Measurements from ENCODE around the gene CTCFL.

CTCFL gene

GRCh38 chr20:57524511-57525176, at the start of gene CTCFL:
CTCFL (minus strand) TSS chr20:57525140; CDS start chr20:57524205, 935 bp downstream.
- FAIRE-seq (no peak), DNase-seq (ENCODE audit: insufficient read length, low spot score) (no peak)
- no peak for TF ChIP-seq POLR2A (IDR thresholded peaks at IDR 0.05; ENCODE audit: low read depth, low read length)

DNA sequence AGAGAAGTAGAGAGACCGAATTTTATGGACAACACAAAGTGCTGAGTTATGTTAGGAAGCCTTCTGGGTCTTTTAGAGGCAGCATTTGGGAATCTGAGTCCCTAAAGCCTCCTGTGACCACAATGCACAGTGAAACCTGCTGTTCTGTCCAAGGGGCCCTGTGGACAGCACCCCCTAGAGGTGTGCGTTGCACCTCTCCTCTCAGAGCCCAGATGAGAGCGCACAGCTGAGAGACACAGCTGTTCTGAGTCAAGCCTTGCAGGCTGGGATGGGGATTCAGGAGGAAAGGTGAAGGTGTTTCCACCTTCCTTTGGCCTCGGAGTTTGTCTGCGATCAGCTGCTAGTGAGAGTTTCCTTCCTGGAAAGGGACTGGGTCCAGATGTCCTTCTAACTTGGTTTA, 49.0 kb upstream of the CTCFL start:
- no peak for DNase-seq (ENCODE audit: insufficient read length, low spot score)
- FAIRE-seq = no peak
- TF ChIP-seq POLR2A (IDR thresholded peaks at IDR 0.05; ENCODE audit: low read depth, low read length) = no peak

GRCh38 chr20:57573242-57573641, 48.3 kb upstream of the CTCFL start:
- TF ChIP-seq POLR2A (IDR thresholded peaks at IDR 0.05; ENCODE audit: low read depth, low read length) = no peak
- FAIRE-seq = no peak
- no peak for DNase-seq (ENCODE audit: insufficient read length, low spot score)

DNA sequence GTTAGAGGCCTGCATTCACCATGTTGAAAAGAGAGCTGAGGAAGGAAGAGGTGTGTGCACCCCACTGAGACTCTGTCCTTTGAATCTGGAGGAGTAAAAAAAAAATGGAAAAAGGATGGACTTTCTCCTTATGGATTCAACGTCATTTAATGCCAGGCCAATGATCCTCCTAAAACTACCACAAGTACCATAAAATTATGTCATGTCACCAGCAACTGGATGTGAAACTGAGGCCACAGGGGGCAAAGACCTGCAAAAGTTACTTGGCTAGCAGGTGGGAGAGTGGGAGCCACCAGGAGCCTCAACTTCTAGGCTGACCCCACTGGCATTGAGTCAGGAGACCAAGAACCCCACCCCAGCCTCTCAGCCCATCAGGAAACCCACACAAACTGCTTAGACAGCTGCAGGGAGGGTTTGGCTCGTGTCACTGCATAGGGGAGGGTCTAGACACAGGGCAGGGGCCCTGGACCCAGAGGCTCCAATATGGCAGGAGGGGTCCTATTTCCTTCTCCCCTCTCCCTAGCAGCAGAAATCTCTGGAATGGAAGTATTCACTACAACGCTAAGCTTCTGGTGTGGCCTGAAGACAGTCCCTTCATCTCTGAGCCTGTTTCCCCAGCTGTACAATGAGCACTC, 47.0 kb upstream of the CTCFL start:
- no peak for DNase-seq (ENCODE audit: insufficient read length, low spot score)
- TF ChIP-seq POLR2A (IDR thresholded peaks at IDR 0.05; ENCODE audit: low read depth, low read length) = no peak

GRCh38 chr20:57570920-57571319, 46.0 kb upstream of the CTCFL start:
- DNase-seq (ENCODE audit: insufficient read length, low spot score) (no peak), FAIRE-seq (no peak)
- no peak for TF ChIP-seq POLR2A (IDR thresholded peaks at IDR 0.05; ENCODE audit: low read depth, low read length)

More for the DNA sequence above, 47.0 kb upstream of the CTCFL start:
- no peak for FAIRE-seq

DNA sequence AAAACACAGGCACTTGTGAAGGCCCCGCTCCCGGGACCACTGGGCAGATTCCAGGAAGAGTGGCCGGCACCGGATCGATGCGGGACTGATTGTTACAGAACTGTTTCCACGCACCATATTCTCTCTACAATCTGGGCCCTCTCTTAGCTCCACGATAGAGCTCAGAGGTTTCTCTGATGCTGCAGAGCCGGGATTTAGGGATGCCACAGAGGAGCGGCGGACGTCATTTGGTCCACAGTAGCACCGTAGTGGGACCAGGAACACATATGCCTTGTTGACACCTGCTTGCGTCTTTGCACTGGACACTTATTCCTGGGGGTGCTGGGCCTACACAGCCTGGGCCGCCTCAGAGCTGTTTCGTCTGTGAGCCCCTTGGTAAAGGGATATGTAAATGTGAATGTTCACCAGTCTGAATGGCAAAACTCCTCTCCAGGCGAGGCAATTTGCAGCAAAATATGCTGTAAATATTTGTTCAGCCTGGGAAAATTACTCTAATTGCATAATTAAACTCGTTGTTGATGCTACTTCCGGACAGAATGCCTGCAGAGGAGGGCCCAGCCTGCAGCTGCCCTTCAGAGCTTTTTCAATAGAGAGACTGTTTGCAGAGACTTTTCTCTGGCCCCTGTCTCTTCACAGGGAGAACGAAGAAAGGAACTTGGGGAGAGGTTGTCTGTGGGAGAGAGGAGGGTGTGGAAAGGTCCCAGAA, 45.4 kb upstream of the CTCFL start:
- TF ChIP-seq POLR2A (IDR thresholded peaks at IDR 0.05; ENCODE audit: low read depth, low read length) = no peak
- FAIRE-seq (no peak), DNase-seq (ENCODE audit: insufficient read length, low spot score) (no peak)

- TF ChIP-seq POLR2A (IDR thresholded peaks at IDR 0.05; ENCODE audit: low read depth, low read length) = no peak
- no peak for FAIRE-seq
- no peak for DNase-seq (ENCODE audit: insufficient read length, low spot score)
Observed at GRCh38 chr20:57568960-57569359, 44.0 kb upstream of the CTCFL start.

DNA sequence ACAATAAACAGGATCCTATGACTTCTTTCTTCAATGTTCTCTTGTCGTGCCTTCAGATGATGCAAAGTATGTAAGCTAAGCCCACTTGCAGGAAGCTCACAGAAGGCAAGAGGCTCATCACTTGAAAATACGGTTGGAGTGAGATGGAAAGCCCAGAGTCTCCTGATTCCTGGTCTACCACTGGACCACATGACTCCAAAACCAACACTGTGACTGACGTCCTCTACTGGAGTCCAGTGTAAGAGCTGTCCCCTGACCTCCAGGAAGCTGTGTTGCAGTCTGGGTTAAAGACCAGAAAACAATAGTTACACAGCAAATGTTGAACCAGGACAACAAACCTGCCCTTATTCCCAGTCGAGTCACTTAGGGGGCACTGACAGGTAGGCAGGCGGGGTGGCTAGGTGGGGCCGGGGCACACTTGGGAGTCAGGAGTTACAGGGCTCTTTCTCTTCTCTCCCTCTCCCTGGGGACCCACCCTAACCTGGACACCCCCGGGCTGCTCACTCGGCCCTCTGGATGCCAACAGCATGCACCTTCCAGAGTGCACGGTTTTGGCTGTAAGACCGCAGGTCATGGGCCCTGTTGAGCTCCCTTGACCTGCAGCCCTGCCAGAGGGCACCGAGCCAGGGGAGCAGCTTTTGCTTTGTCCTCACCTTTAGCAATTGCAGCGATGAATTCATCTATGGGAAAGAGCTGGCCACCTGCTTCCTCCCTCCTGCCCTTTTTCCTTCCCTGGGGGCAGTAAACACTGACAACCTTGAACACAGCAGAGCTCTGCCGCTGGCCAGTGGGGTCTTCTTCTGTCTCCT, 43.4 kb upstream of the CTCFL start:
- no peak for TF ChIP-seq POLR2A (IDR thresholded peaks at IDR 0.05; ENCODE audit: low read depth, low read length)
- DNase-seq (ENCODE audit: insufficient read length, low spot score) = no peak
- FAIRE-seq = no peak

- FAIRE-seq (no peak), DNase-seq (ENCODE audit: insufficient read length, low spot score) (no peak)
- TF ChIP-seq POLR2A (IDR thresholded peaks at IDR 0.05; ENCODE audit: low read depth, low read length) = no peak
Observed at GRCh38 chr20:57567471-57568079, 42.6 kb upstream of the CTCFL start.

GRCh38 chr20:57566803-57567459, 42.0 kb upstream of the CTCFL start:
- DNase-seq (ENCODE audit: insufficient read length, low spot score) (no peak), FAIRE-seq (no peak)
- TF ChIP-seq POLR2A (IDR thresholded peaks at IDR 0.05; ENCODE audit: low read depth, low read length) = no peak

- no peak for DNase-seq (ENCODE audit: insufficient read length, low spot score)
- TF ChIP-seq POLR2A (IDR thresholded peaks at IDR 0.05; ENCODE audit: low read depth, low read length) = no peak
- FAIRE-seq = no peak
Observed at GRCh38 chr20:57566399-57566798, 41.5 kb upstream of the CTCFL start.

DNA sequence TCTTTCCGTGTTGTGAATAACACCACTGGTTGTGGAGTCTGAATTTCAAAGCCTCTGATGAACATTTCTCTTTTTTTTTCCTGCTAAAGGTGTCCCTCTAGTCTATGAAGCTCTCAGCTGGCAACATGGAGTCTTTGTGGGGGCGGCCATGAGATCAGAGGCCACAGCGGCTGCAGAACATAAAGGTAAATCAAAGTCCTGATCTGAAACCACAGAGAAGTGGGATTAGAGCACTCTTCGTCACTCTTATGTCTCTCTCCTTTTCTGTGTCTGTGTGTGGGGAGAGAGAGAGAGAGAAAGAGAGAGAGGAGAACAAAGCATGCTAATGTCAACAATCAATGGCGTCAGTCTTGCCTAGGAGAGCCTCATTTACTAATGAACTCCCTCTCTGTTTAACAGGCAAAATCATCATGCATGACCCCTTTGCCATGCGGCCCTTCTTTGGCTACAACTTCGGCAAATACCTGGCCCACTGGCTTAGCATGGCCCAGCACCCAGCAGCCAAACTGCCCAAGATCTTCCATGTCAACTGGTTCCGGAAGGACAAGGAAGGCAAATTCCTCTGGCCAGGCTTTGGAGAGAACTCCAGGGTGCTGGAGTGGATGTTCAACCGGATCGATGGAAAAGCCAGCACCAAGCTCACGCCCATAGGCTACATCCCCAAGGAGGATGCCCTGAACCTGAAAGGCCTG, 40.2 kb upstream of the CTCFL start:
- DNase-seq (ENCODE audit: insufficient read length, low spot score) = no peak
- no peak for FAIRE-seq
- no peak for TF ChIP-seq POLR2A (IDR thresholded peaks at IDR 0.05; ENCODE audit: low read depth, low read length)

All from H54 (cell line).